HG03565 (cell line): Measurements from ENCODE around the gene SOX18.

Experiments
- ATAC-seq: cut with Tn5 transposase; IDR thresholded peaks from one replicate; pipeline ENCODE4 v1.9.1; 2021; ENCODE audit warnings: mild to moderate bottlenecking, moderate library complexity; ENCODE audit not compliant: unreplicated experiment

Gene SOX18

DNA sequence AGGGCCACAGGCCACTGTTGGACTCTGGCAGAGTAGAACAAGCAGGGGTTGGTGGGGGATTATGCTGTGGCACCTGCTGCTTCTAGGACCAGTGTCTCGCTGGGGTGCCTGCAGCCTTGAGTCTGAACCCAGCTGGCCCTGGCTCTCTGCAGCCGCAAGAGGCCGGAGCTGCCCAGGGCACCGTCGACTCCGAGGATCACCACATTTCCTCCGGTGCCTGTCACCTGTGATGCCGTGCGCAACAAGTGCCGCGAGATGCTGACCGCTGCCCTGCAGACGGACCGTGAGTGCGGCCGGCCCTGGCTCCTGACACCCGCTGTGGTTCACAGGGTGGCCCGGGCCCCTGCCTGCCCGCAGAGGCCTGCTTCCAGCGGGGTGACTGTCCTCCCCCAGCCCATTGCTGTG, 19.8 kb upstream of the SOX18 start:
- no peak for ATAC-seq

DNA sequence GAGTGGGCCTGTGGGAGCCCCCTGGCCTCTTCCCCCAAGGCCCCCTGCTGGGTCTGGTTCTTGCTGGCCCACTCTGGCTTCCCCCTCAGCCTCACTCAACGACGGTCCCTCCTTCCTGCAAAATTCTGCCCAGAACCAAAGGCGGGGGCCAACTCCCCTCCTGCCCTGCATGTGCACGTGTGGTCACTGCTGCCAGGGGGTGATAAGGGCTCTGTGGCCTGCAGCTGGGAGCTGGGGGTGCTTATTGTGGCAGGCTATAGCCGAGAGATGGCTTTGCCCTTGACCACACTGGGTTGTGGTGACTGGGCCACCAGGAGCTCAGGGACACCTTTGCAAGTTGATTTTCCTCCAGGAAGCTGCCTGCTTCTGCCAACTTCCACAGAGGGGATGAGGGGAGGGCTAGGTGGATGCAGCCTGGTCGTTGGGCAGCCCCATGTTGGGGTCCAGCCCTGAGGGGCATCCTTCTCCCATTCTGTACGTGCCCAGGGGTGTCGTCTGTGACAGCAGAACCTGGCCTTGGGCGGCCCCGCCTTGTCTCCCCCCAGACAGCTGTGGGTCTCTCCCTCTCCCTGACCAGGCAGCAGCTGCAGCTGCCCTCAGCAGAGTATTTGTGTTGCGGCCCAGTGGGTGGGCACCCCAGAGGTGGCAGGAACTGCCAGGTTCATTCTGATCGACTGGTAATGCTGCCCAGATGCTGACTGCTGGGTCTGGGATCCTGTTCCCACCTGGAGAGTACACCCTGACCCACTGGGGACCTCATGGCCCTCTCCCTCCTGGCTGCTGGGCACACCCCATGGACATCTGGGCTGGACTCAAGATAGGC, 19.2 kb upstream of the SOX18 start:
- ATAC-seq = no peak

DNA sequence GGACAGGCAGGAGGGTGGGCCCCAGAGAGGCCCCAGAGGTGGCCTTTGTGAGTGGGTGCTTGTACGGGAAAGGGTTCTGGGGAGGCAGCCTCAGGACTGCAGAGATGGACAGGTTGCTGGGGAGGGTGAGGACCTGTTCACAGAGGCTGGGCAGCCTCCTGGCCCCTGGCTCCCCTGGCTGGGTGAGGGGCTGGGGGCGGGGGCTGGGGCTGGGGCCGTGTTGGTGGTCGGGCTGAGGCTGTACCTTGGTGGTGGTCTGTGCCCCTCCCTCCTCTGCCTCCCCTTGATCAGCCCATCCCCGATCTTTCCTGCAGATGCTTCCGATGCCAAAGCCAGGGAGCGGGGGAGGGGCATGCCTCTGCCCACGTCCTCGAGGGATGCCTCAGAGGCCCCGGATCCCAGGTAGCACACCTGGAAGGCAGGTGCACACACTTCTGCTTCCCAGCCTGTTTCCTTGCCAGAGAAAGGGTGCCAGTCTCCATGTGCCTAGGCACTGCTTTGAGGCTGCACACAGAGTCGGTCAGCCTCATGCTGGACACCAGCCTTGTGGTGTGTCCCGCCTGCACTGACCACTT, 18.4 kb upstream of the SOX18 start:
- no peak for ATAC-seq

DNA sequence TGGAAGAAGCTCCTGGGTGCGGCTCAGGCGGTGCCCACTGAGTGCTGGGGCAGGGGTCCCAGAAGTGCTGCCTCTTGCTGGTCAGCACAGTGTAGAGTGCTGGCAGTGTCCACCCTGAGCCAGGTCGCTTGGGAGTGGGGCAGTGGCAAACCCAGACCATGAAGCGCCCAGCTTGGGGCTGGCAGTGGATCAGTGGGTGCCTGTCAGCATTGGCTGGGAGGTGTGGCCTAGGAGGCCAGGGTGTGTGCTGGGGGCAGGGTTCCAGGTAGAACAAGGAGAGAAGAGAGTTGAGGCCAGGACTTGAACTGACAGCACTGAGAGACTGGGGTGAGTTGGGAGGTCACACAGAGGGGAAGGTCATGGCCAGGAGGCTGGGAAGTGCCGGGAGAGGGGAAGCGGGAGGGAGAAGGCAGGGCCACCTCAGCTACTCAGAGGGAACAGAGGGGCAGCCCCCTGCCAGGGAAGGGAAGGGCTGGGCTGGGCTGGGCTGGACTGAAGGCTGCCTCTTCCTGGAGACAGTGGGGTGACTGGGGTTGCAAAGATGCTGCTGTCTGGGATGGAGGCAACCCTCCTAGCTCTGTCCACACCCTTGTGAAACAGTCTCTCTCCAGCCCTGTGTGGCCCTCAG, 17.7 kb upstream of the SOX18 start:
- no peak for ATAC-seq

DNA sequence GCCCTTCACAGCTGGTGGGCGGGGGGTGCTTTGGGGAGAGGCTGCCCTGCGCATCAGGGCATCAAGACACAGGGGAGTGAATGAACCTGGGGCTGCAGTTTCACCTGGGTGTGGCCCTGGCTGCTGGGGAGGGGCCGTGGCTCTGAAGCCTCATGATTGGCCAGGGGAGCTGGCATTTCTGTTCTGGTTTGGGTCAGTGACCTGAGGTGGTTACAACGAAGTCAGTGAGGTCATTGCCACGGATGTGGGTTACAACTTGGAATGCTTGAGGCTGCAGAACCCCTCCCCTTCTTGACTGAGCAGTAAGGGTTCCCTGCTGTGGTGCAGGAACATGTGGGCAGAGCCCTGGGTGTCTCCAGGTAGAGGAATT, 16.5 kb upstream of the SOX18 start:
- ATAC-seq = no peak

DNA sequence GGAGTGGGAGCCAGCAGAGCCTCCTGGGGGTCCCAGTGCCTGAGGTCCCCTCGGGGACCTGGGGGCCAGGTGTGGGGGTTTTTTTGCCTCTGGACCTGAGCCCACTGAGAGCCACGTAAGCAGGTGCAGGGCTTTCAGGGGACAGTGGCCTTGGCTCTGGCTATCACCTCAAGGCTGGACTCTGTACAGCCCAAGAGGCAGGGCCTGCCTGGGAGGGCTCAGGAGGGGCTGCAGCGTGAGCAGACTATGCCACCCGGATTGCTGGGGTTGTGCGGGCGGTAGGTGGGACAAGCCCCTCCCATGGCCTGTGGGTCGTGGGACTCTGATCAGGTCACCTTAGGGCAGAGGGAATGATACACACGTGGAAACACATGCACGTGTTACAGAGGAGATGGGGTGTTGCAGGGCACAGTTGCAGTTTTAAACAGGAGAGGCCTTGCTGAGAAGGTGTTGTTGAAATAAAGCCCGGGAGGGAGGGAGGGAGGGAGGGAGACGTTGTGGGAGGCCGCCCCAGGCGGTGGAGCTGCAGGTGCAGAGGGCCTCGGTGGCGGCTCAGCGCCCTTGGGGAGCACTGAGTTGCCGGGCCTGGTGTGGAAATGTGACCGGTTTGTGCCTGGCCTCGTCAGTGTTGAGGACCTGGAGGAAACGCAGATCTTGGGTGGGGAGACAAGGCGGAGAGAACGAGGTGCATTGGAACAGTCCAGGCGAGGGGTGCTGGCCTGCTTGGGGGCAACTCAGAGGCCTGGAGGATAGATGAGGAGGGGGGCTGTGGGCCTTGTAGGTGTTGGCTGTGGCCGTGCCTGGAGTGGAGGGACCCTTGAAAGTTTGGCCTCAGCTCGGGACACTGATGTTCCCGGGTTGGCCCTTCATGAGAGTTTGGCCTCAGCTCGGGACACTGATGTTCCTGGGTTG, 15.9 kb upstream of the SOX18 start:
- no peak for ATAC-seq

DNA sequence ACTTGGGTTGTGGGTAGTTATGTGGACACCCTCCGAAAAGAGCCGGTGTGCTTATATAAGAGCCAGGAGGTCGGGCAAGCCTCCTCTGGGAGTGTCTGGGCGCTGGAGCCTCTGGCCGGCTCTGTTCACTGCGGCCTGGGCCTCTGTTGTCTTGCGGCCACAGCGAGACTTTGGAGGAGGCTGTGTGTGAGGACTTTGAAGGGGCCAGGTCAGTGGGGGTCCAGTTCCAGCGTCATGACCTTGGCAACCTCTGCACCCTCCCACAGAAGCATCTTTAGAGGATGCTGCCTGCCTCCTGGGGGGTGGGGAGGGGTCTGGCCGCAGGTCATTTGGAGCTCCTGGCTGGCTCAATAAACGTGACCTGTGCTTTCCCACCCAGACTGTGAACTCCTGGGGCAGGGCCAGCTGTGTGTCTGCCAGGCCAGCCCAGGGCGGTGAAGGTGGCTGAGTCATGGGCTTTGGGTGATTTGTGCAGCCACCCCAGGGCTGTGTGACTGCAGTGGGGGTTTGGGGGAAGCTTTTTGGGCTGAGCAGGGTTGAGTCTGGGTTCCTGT, 14.8 kb upstream of the SOX18 start:
- no peak for ATAC-seq

DNA sequence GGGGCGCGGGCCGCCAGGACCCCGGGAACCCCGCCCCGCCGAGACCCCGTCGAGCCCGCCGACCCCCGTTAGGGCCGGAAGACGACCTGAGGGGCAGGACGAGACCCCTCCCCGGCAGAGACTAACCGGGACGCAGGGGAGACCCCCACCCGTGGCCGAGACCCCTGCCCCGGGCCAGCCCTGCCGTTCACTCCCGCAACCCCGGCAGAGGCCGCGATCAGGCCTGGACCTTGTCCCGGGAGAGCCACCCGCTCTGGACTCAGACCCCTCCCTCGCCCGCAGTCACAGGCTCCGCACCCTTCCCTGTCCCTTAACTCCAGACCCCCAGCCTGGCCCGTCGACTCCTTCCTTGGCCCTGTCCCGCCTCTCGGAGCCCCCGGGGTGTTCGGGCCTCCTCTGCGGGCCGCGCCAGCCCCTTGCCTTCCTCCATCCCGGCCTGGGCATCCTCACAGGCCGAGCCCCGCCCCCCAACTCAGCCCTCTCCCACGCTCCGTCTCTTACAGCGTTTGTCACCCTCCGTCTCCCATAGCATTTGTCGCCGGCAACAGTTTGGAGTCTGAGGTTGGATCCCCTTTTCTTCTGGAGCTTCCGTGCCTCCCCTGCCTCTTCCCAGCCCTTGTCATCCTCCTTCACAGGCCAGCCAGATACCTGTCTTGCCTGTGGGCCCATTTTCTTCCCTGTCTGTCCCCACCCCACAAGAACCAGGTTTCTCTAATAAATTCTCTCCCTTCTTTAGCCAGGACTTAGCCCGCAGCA, 14.1 kb upstream of the SOX18 start:
- ATAC-seq = no peak

DNA sequence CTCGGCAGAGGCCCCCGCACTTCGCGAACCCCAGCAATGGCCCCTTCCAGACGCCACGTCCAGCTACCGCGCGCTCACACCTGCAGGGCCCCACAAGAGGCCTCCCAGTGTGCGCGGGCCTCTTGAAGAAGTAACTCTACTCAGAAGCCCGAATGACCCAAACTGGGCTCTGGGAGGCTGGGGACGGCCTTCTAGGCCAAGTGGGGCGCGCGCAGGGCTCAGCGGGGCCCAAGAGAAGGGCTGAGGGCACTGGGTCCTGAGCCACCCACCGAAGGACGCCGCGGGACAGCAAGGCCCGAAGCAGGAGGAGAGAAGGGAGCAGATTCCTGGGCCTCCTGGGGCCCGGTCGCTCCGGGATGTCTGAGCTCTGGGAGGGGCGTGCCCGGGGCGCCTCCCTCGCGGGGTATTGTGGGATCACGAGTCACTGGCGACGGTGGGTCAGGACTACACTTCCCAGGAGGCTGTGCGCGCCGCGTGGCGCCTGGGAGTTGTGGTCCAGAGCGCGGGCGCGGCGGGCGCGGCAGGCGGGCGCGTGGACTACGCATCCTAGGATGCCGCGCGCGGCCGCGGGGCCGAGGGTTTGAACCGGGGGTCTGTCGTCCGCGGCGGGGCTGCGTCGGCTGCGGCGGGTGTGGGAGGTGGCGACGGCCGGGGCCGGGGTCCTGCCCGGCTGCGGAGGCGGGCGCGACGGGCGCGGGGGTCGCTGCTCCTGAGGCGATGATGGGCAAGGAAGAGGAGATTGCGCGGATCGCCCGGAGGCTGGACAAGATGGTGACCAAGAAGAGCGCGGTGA, 13.4 kb upstream of the SOX18 start, which contains the start of gene TCEA2:
Gene TCEA2 (plus strand): TSS at position 603 of the 793 bp plus-strand sequence. CDS start 115 bp downstream, at position 718.
- ATAC-seq = peak; percentile 66

DNA sequence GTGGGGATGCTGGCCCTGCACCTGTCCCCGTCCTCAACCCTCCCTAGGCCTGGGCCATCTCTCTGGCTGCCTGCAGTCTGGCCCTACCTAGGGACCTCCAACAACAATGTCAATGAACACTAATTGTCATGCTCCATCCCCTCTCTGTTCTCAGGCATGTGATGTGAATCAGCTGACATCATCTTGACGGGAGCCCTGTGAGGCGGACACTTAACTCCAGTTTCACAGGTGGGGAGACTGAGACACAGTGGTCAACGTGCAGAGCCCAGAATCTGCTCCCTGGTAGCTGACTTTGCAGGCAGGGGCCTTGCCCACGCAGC, 12.8 kb upstream of the SOX18 start:
- no peak for ATAC-seq

DNA sequence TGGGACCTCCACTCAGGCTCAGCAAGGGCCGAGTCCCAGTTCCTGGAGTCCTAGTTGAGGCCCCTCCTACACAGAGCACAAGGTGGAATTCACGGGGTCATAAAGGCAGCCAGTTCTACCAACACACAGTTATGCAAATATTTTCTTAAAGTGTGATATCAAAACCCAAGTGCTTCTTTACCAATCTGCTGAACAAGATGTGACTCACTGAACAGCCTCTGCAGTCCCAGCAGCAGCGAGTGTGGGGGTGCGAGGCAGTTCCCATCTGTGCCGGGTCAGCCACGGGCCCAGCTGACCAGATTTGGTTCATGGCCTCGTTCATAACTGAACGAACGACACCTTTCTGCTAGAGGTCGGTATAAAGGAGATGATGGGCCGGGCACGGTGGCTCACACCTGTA, 9.1 kb upstream of the SOX18 start:
- ATAC-seq = no peak

DNA sequence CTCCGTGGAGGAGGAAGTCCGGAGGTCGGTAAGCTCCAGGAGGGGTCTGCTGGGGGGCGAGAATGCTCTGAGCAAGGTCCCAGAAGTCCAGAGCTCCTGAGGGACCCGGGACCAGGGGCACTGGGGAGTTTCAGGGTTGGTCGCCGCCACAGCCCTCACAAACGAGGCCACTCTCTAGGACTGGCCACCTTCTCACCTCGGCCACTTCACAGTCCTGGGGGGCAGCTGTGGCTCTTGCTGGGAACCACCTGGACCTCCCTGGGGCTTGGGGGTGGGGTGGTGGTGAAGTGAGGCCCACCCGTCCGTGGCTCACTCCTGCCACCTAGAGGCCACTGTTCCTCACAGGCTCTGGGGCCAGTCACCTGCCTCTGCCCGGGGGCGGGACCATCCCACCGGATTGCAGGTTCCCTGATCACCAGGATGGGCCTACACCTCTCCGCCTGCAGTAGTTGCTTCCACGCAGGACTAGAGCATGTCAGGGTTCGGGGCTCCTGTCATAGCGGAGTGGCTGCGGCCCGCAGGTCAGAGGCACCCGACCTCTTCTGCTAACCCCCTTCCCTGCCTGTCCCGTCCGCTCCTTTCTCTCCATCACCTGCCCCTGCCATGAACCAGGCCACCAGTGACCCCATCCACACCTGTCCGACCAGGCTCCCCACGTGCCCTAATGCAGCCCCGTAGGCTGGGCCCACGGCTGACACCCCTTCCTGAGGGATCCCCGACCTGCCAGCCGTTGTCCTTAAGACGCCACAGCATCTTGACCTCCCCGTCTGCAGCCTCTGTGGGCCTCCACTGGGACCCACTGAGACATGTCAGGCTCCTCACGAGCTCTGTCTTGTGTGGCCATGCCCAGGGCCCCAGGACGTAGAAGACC, 8.4 kb upstream of the SOX18 start:
- ATAC-seq = no peak

DNA sequence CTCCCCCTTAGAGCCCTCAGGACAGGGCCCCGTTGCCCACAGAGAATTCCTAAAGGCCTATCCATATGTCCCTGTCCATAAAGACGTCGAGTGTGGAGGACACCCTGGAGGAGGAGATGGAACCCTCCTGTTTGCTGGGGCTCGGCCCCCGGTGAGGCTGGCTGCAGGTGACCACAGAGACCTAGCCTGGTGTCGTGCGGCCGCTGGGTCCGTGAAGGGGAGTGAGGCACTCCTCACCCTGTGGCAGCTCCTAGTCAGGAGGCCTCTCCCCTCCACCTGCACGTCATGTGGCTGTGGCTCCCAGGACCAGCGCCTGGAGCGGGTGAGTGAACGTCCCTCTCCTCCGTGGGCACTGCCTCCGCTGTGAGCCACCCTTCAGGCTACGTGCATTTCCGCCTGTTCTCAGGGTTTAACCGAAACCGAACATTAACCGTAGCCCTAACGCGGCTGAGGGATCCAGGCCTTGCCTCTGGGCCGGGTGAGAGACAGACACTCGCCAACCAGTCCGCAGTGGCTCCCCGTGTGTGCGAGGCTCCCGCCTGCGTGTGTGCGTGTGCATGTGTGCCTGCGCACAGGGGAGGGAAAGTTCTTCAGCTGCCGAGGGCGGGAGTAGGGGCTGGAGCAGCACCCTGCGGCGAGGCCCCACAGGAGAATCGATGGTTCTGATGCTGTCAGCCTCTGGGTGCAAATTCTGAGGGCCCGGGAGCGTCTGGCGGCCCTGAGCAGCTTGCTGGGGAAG, 7.6 kb upstream of the SOX18 start:
- no peak for ATAC-seq

DNA sequence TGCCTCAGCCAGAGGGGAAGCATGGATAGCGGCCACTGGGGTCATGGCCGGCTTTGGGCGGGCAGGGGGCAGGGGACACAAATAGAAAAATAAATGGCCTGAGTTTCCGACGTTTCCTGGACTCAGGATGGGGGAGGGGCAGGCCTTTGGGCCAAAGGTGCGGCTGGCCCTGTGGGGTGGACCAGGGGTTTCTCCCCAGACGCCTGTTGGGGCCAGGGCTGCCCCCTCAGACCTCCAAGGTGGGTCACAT, 7.1 kb upstream of the SOX18 start:
- ATAC-seq = no peak

DNA sequence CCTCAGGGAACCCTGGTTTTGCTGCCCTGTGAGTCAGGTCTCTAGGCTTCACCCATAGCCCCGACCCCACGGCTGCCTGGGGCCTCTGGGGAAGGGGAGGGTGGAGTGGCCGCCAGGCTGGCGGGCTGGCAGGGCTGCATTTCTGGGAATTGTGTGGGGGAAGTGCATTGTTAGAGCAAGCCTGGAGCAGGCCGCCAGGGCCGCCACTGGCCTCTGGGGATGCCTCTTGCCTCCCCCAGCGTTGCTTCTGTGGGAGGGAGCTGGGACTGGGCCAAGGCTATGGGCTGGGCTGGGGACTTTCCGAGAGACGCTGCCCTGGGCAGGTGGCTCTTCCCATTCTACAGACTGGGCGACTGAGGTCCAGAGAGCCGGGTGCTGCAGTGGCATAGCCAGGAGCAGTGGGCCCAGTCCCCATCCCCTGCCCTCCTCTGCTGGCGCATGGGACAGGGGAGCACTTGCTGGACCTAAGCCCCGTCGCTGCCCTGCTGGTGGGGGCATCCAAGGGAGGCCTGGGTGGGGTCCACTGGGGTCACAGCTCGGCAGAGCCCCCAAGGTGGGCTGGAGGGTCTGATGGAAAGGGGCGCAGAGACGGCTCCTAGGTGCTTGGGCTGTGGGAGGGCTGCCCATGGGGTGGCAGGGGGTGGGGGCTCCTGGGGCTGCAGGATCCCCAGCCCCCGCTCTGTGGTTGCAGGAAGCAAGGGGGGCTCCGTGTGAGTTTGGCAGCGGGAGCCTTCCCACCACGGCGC, 6.6 kb upstream of the SOX18 start:
- no peak for ATAC-seq

DNA sequence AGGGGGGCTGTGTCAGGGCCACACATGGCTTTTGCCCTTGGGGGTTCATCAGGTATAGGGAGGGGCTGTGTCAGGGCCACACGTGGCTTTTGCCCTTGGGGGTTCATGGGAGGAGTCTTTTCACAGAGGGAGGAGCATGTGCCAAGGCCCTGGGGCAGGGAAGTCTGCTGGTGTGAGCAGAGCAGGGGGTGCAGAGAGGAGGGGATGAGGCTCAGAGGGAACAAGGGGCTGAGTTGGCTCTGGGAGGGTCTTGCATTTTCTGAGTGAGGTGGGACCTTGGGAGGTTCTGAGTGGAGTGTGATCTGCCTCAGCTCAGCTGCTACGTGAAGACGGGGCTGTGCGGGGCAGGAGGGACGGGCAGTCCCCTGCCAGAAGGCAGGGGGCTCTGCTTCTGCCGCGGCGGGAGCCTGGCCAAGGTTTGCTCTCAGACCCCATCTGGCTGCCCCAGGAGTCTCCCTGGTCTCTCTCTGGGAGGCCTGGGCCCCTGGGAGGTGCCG, 6.0 kb upstream of the SOX18 start:
- ATAC-seq = no peak
